NCI-H187 treated with DMSO at 0.1 percent for 48 hours (cell line): Measurements from ENCODE around the gene NABP1.

Source experiments
- DNase-seq: peaks from one replicate; lab custom pipeline; 2025; lab: John Stamatoyannopoulos, UW

The NABP1 gene

DNA sequence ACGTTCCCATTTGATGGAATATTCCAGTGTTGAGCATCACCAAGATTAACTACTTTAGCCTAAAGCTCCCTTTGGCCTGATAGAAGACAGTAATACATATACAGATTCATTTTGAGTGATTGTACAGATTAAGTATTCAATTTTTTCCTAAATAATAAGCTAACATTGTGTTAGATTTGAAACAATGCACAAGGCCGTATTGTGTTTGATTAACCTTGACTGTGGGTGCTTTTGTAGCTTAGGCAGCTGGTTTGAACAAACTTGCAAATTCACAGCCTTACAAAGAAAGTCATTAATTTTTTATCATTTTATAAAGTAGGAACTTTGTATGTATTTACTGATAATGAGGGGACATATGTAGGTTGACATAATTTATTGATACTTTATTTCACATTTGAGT is 29.6 kb downstream of the NABP1 start:
- DNase-seq: no peak

DNA sequence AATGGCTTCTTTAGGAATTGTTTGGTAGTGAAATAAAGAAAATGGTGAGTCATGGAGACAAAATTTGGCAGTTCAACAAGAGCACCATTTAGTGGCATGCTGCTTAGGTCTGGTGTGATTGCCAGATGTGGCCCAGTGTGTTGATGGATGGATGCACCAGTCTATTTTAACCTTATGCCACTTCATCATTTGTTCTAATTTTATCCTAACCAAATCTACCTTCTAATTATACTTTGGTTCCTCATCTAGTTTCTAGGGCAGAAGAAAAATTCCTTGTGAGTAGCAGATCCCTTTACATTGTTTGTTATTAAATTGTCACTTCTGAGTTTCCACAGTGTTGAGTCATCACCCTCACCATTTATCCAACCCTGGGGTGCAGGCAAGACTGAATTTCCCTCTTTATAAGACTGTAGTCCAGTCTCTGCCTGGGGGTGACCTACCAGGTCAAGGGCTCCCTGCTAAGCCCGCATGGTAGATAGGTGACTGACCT is 32.5 kb downstream of the NABP1 start:
- DNase-seq: no peak

GRCh38 chr2:191711621-191712020 is 33.7 kb downstream of the NABP1 start:
- DNase-seq: no peak

DNA sequence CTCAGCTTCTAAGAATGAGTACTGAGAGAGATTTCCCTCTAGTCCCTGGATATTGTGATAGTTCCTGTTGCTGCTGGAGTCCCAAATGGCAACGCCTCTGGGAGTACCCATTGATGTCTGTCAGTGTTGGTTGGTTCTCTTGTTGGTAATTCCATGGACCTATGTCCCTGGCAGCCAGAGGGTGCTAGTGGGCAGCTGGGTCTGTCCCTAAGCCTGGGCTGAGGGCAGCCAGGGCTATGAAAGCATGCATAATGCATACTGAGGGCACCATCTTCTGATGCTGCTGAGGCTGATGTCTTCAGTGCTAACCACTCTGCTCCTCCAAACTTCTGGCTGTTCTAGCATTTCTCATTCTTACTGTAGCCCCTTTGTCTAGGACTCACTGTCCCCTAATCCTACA is 35.9 kb downstream of the NABP1 start:
- no peak for DNase-seq

DNA sequence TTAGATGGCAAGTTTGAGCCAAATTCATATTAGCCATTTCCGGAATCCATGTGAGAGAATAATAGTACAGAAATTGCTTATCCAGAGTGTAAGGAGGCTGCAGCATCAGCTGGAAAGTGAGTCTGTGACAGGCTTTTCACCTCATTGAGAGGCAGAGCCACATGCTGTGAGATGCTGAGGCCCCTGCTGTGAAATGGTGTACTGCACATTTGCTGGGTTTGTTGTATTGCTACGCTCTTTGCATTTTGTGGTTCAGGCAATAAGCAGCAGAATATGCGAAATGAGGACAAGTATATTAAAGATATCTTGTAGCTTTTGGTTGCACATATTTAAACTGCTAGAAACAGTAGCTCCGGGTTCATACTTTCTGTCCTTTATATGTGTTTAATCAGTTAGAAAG is 37.0 kb downstream of the NABP1 start:
- DNase-seq: no peak

DNA sequence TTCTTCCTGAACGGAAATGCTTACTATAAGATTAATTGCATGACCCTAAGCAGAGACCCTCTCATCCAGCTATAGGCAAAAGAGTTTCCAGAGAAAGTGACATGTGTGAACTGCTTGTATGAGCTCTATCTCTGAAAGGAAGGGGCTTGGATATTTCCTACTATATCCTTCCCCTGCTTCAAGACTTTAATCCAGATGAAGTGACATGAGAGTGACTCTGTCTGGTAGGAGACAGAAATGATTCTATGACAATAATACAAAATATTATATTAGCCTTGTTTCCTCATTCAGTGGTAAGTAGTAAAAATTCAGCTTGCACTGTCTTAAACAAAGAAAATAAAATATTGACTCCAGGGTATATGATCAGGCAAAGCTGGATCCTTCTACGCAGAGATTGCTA is 37.5 kb downstream of the NABP1 start:
- no peak for DNase-seq

- DNase-seq: no peak
These were observed 41.3 kb downstream of the NABP1 start for GRCh38 chr2:191719261-191719660.

DNA sequence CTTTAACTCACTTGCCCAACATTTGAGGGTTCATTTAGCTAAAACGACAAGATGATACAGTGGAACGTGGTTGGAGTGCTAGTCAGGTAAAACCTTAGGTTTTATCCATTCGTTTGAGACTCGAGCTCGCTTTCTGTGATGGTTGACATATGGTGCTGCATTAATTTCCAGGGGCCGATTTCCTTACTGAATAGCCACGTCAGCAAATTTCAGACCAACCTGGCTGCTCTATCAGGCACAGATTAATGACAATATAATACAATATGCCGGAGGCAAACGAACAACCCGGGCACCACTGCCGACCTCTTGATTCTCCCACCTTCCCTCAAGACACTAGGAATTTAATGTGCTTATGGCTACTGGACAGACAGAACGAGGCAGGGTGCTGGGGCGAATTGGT is 42.0 kb downstream of the NABP1 start:
- no peak for DNase-seq

GRCh38 chr2:191721331-191721730 is 43.4 kb downstream of the NABP1 start:
- DNase-seq: no peak

DNA sequence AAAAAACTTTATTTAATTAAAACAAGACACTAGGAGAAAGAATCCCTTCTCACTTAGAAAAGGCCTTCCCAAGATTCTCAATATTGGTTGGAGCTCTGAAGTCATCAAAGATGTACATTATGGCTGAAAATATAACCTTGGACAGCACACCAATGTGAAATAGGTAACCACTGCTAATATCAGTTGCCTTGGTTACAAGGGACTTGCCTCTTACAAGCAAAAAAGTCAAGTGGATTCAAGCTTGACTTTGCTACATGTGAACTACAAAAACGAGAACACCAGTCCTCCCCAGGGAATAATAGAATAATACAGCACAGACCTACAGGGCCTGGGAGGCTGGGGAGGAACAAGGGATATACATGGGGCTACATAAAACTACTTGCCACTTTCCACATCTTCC is 46.1 kb downstream of the NABP1 start:
- DNase-seq: no peak

- DNase-seq: no peak
These were observed 51.1 kb downstream of the NABP1 start for GRCh38 chr2:191728750-191729624.

- DNase-seq: no peak
These were observed 52.3 kb downstream of the NABP1 start for GRCh38 chr2:191730263-191730662.
